Measurements from ENCODE around the gene SLC39A6. TPM values are rescaled to one million over a fixed set of nuclear protein-coding genes. Genes with fewer than 3 reads are reported as not detected.
"Not testable (repeated sequence)": the region's sequence is repeated elsewhere in the genome, so short reads cannot be mapped to it uniquely, and the experiment has no call there.

The SLC39A6 gene
- total RNA-seq, 1 donor from 2014 or later: 48.7 TPM

GRCh38 chr18:36120297-36120696 lies 8.8 kb downstream of the SLC39A6 start:
- Mint-ChIP-seq H3K27me3 (no peaks in the 10 kb centered on the region), H3K36me3 (peaks cover 35% of the 10 kb centered on the region), H3K9me3 (no peaks in the 10 kb centered on the region), H3K4me1 (ENCODE audit: unreplicated experiment) (no peaks in the 10 kb centered on the region), H3K4me3 (no peak overlapping the region), H3K27ac (no peak overlapping the region)
- no peak for DNase-seq (ENCODE audit: extremely low spot score, unreplicated experiment)
- no peak for TF ChIP-seq CTCF (conservative IDR thresholded peaks at IDR 0.05)

GRCh38 chr18:36116771-36117170 lies 12.4 kb downstream of the SLC39A6 start:
- not testable (repeated sequence) for H3K4me1 Mint-ChIP-seq (ENCODE audit: unreplicated experiment); H3K4me3 Mint-ChIP-seq; DNase-seq (ENCODE audit: extremely low spot score, unreplicated experiment); H3K27me3 Mint-ChIP-seq; H3K27ac Mint-ChIP-seq; H3K9me3 Mint-ChIP-seq
- H3K36me3 Mint-ChIP-seq: peaks cover 35% of the 10 kb centered on the region

GRCh38 chr18:36114738-36115137 lies 14.4 kb downstream of the SLC39A6 start:
- no peak overlapping the region for H3K27ac Mint-ChIP-seq
- no peaks in the 10 kb centered on the region for H3K9me3 Mint-ChIP-seq
- H3K27me3 Mint-ChIP-seq: no peaks in the 10 kb centered on the region
- no peak overlapping the region for H3K4me3 Mint-ChIP-seq
- no peaks in the 10 kb centered on the region for H3K4me1 Mint-ChIP-seq (ENCODE audit: unreplicated experiment)
- DNase-seq (ENCODE audit: extremely low spot score, unreplicated experiment): no peak
- peaks cover 42% of the 10 kb centered on the region for H3K36me3 Mint-ChIP-seq
- TF ChIP-seq CTCF (conservative IDR thresholded peaks at IDR 0.05): no peak

- H3K4me1 Mint-ChIP-seq (ENCODE audit: unreplicated experiment): no peaks in the 10 kb centered on the region
- no peak for TF ChIP-seq CTCF (conservative IDR thresholded peaks at IDR 0.05)
- no peaks in the 10 kb centered on the region for H3K27me3 Mint-ChIP-seq
- H3K36me3 Mint-ChIP-seq: peaks cover 45% of the 10 kb centered on the region
- no peaks in the 10 kb centered on the region for H3K9me3 Mint-ChIP-seq
- no peak for DNase-seq (ENCODE audit: extremely low spot score, unreplicated experiment)
- no peak overlapping the region for H3K4me3 Mint-ChIP-seq
- H3K27ac Mint-ChIP-seq: no peak overlapping the region
These were observed 14.9 kb downstream of the SLC39A6 start for GRCh38 chr18:36114251-36114650.

GRCh38 chr18:36112302-36112701 lies 16.8 kb downstream of the SLC39A6 start:
- H3K36me3 Mint-ChIP-seq: peaks cover 40% of the 10 kb centered on the region
- H3K4me3 Mint-ChIP-seq: no peak overlapping the region
- no peaks in the 10 kb centered on the region for H3K4me1 Mint-ChIP-seq (ENCODE audit: unreplicated experiment)
- H3K9me3 Mint-ChIP-seq: no peaks in the 10 kb centered on the region
- H3K27me3 Mint-ChIP-seq: no peaks in the 10 kb centered on the region
- no peak for DNase-seq (ENCODE audit: extremely low spot score, unreplicated experiment)
- no peak for TF ChIP-seq CTCF (conservative IDR thresholded peaks at IDR 0.05)
- H3K27ac Mint-ChIP-seq: no peak overlapping the region

GRCh38 chr18:36109737-36110136 lies 19.4 kb downstream of the SLC39A6 start:
- TF ChIP-seq CTCF (conservative IDR thresholded peaks at IDR 0.05): no peak
- Mint-ChIP-seq H3K4me3 (no peak overlapping the region), H3K36me3 (peaks cover 27% of the 10 kb centered on the region), H3K27ac (no peak overlapping the region), H3K4me1 (ENCODE audit: unreplicated experiment) (no peaks in the 10 kb centered on the region), H3K9me3 (peaks cover 3% of the 10 kb centered on the region), H3K27me3 (no peaks in the 10 kb centered on the region)
- no peak for DNase-seq (ENCODE audit: extremely low spot score, unreplicated experiment)
